GM18858 (cell line): ENCODE results near the gene TTC7B.

Source experiments
- ATAC-seq: cut with Tn5 transposase; IDR thresholded peaks from one replicate; pipeline ENCODE4 v1.9.1; 2021; ENCODE audit not compliant: unreplicated experiment

TTC7B gene

DNA sequence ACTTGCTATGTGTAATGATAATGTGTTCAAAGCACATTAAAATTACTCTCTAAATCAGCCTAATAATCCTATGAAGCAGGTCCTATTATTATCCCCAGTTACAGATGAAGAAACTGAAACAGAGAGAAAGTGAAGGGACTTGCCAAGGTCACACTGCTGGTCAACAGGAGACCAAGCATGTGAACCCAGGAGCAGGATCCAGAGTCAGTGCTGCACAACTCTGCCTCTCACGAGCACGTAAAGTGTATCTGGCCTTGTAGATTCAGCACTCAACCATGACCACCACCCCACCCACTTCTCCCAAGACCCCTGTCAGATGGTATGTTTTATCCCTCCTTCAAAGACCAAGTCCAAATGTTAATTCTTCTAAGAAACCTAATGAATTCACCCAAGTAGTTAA lies 100.7 kb downstream of the TTC7B start:
- no peak for ATAC-seq

GRCh38 chr14:90714811-90715210 lies 101.4 kb downstream of the TTC7B start:
- no peak for ATAC-seq

DNA sequence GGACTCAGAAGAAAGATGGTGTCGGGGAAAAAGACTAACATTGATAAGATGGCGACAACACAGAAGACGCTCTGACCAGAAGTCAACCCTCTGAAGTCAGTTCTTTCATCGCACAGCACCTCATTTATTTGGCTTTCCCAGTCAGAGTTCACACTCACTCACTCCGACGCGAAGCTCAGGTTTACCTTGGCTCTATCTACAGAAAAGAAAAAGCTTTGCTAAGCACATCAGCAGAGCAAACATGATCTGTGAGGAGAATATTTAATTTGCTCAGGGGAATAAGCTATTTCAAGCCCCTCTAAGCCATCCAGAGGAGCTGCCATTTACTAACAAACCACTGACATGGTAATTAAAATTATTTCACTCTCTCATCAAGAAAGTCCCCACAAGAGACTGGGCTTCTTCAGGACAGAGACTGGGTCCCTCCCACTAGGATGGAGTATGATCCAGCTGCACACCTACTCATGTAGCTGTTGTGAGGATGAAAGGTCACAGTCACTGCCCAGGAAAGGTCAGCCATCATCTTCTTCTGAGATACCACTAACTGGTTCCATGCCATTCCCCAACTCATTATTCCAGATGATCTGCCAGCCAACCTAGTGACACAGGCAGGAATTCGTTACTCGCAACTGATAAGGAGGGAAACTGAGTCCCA lies 111.4 kb downstream of the TTC7B start:
- no peak for ATAC-seq

DNA sequence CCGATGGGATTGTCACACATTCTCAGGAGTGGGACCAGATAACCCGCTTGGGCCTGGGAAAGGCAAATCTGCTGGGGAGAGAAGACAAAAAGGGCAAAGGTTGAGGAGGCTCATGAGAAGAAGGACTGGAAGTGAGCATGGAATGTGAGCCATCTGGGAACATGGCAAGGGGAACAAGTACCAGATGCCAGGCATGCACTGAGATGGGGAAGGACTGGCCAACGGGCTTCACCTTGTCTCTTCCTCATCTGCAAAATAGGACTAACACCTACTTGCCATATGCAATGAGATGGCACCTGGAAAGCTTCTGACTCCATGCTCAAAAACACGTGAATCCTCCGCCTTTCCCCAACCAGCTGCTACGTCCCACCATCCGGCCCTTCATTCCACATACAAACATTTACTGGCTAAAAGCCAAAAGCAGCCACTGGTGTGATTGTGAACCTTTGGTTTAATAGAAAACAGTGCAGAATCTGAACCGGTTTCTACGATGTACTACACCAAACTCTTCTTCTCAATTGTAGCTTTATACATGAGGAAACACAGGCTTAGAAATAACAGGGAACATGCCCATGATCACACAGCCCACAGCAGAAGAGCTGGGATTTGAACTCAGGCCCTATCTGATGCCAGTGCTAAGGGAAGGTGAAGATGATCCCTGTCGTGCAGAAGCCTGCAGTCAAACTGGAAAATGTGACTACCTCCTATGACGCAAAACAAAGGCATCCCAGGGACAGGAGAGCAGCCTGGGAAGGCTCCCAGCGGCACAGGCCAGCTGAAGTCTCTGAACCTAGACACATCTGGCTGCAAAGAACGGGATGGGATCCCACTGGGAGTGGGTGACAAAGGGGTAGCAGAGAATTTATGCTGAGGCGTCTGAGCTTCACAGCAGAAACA lies 112.1 kb downstream of the TTC7B start:
- ATAC-seq: no peak

GRCh38 chr14:90700933-90701776 lies 115.1 kb downstream of the TTC7B start:
- no peak for ATAC-seq

DNA sequence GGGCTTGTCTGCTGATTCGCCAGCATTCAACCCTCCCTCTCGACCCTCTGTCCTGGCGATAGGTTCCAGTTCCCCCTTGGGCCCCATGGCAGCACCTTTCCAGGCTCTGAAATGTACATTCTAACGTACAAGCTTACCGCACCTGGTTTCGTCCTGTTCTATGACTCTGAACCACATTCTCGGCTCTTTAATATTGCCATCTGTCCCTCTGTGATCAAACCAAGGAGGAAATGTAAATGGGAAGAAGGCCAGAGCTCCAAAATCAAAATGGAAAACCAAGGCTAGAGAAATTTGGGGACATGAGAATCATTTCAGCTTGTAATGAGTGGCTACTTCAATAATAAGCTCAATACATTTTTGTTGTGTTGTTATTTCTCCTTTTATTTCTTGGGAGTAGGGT lies 117.2 kb downstream of the TTC7B start:
- no peak for ATAC-seq

GRCh38 chr14:90698379-90698869 lies 117.8 kb downstream of the TTC7B start:
- no peak for ATAC-seq

- no peak for ATAC-seq
Observed at GRCh38 chr14:90697577-90698206, 118.5 kb downstream of the TTC7B start.

DNA sequence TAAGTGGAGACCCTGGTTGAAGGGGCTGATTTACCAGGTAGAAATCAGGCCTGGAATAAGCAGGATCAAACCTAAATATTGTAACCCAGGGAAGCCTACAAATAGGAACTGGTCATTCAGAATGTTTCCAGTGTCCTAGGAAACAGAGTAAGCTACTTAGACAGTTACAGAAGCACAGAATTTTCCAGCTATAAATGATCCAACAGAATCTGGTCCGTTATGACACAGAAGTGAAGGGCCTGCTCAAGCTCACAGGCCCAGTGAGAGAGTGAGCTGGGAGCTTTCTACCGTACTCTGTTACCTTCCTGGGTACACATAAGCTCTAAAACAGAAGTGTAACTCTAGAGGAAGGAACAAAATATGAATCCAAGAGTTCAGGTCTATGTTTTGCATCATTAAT lies 119.1 kb downstream of the TTC7B start:
- no peak for ATAC-seq

GRCh38 chr14:90696720-90697119 lies 119.5 kb downstream of the TTC7B start:
- no peak for ATAC-seq

DNA sequence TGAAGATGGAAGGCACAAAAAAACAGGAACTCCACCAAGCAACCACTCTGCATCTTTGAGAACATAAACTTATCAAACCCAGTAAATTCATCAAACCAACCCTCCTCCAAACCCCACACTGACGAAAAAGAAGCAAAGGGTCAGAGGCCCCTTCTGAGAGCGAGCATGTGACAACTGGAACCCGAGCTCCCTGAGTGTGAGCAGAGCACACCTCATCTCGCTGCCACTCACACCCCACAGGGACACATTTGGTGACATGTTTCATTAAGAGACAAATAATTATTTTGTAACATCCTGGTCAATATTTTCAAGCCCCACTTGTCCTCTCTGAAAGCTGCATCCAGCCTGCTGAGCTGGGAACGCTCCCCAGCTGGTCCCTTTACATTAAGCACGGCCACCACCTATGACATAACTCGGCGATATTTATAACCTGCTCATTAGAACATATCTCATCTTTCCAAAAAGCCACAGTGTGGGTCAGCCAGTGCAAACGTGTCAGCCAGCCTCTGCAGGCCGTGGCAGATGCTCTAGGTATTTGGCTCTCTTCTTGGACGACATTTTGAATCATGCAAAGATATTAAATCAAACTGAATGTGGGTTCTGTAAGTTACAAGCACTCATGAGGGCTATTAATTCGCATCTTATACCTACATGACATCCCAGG lies 120.1 kb downstream of the TTC7B start:
- ATAC-seq: no peak

GRCh38 chr14:90693413-90693812 lies 122.8 kb downstream of the TTC7B start:
- ATAC-seq: no peak

DNA sequence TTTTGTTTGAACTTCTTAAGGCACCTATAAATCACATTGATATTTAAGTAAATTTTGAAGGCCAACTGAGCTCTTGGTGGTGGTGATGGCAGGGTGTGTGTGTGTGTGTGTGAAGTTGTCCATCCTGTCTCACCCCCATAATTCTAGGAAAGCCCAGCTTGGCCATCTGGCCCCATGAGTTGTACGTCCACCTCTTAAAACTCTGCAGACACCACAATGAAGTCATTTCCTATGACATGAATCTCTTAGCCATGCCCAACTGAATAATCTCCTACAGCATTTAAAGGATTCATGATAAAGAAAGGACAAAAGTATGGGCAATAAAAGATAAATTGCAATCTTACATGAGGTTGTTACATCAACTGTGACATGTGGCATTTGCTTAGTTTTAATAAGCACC lies 123.4 kb downstream of the TTC7B start:
- ATAC-seq: no peak

DNA sequence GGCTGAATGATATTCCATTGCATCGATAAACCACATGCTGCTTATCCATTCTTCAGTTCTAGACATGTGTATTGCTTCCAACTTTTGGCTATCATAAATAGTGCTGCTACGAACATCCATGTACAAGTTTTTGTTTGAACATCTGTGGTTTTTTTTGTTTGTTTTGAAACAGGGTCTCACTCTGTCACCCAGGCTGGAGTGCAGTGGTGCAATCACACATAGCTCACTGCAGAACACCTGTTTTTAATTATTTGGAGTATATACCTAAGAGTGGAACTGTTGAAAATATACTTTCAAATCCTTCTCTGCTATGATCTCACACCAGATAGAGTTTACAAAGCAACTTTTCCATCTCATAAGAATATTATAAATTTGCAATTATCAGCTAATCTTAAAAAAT lies 124.2 kb downstream of the TTC7B start:
- ATAC-seq: no peak

- no peak for ATAC-seq
Observed at GRCh38 chr14:90691627-90692026, 124.6 kb downstream of the TTC7B start.

- no peak for ATAC-seq
Observed at GRCh38 chr14:90687680-90688079, 128.6 kb downstream of the TTC7B start.

GRCh38 chr14:90682615-90683014 lies 133.6 kb downstream of the TTC7B start:
- ATAC-seq: no peak

DNA sequence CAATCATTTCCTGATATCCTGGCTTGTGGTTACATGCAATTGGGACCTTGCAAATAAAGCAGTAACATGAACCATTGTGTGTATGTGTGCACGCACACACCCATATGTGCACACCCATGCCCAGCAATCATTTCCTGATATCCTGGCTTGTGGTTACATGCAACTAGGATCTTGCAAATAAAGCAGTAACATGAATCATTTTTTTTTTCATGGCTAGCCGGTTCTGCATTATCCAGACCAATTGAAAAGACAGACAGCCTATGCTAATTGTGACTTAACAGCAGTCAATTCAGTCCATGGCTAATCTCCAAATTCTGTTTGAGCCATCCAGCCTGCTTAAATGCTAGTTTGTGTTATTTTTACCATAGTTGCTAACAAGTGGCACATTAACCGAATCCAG lies 134.3 kb downstream of the TTC7B start:
- no peak for ATAC-seq

DNA sequence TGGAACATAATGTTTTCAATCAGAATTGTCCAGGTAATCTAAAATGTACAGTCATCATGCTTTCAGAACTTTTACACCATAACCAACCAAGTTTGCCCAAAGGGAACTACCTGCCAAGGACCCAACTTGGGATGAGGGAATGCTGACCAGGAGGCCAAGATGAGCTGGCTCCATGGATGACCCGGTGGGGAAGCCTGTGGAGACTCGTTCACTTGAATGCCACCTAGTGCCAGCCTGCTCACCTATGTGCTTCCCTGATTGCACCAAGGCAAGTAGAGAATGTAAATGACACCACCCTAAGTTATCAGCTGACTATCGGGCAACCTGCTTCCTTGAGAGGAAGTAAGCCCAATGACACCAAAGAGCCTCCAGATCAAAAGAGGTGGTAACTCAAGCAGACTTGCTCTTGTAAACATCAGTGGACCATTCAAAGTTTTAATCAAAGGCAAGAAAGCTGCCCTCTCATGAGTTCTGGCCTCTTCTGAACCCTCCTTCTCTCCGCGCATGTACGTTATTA lies 137.3 kb downstream of the TTC7B start:
- ATAC-seq: no peak

DNA sequence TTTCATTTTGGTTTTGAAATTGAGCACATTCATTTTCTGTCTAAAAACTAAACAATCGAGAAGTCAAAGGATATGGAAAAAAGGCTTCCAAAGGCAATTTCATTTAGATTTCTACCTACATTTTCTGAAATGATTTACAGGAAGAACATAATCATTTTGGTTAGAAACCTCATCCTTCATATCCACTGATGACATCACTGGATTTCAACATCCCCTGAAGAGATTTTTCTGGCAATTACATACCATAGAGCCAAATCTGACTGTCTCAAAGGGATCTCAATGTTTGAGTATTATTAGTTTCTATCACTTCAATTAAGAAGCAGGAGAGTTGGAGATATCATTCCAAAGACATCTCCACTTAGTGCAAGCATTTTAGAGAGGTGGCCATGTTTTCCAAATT lies 137.8 kb downstream of the TTC7B start:
- no peak for ATAC-seq
